KMS-11 (cell line): ENCODE data around the gene ALKBH4.

Source experiments
- H2AFZ ChIP-seq: fragments of 200-600 bp; sonication (generic); 2 replicates; pipeline ENCODE4 v1.6.1; 2016; ENCODE audit warnings: antibody characterized with exemption, mixed run types, low read depth
- H3K27ac ChIP-seq: fragments of 200-600 bp; sonication (generic); 2 replicates; pipeline ENCODE4 v1.6.1; 2016; ENCODE audit warnings: mild to moderate bottlenecking, mixed run types
- H3K27me3 ChIP-seq: fragments of 200-600 bp; sonication (generic); 2 replicates; pipeline ENCODE4 v1.6.1; 2017; ENCODE audit warnings: mild to moderate bottlenecking, low read depth, mixed run types, moderate library complexity; ENCODE audit not compliant: insufficient read depth
- H3K36me3 ChIP-seq: fragments of 200-600 bp; sonication (generic); 2 replicates; pipeline ENCODE4 v1.6.1; 2017; ENCODE audit warnings: mild to moderate bottlenecking, mixed run types; ENCODE audit not compliant: insufficient read depth
- H3K4me1 ChIP-seq: fragments of 200-600 bp; sonication (generic); 2 replicates; pipeline ENCODE4 v1.6.1; 2016; ENCODE audit warnings: mild to moderate bottlenecking, low read depth, mixed run types; ENCODE audit not compliant: poor library complexity, severe bottlenecking
- H3K4me2 ChIP-seq: fragments of 200-600 bp; sonication (generic); 2 replicates; pipeline ENCODE4 v1.7.0; 2016; ENCODE audit warnings: mild to moderate bottlenecking, mixed run types
- H3K4me3 ChIP-seq: fragments of 200-600 bp; sonication (generic); IDR thresholded peaks from 2 replicates; pipeline ENCODE4 v1.6.1; 2017; ENCODE audit warnings: low read depth, low read length, mixed read lengths; ENCODE audit not compliant: insufficient read depth
- H3K79me2 ChIP-seq: fragments of 200-600 bp; sonication (generic); 2 replicates; pipeline ENCODE4 v1.6.1; 2016; ENCODE audit warnings: low read depth, mixed run types; ENCODE audit not compliant: insufficient read depth
- H3K9ac ChIP-seq: fragments of 200-600 bp; sonication (generic); 2 replicates; pipeline ENCODE4 v1.6.1; 2016; ENCODE audit warnings: mild to moderate bottlenecking, mixed run types
- H4K20me1 ChIP-seq: fragments of 200-600 bp; sonication (generic); 2 replicates; pipeline ENCODE4 v1.6.1; 2016; ENCODE audit warnings: mild to moderate bottlenecking, mixed run types; ENCODE audit not compliant: insufficient read depth
- TF ChIP-seq, protein P1 (sequence below): fragments of 200-600 bp; sonication (generic); conservative IDR thresholded peaks from 2 replicates; pipeline ENCODE4 v1.6.1; 2017; ENCODE audit warnings: low read depth, mild to moderate bottlenecking, antibody characterized with exemption, low read length, moderate library complexity, mixed read lengths

The ALKBH4 gene

DNA sequence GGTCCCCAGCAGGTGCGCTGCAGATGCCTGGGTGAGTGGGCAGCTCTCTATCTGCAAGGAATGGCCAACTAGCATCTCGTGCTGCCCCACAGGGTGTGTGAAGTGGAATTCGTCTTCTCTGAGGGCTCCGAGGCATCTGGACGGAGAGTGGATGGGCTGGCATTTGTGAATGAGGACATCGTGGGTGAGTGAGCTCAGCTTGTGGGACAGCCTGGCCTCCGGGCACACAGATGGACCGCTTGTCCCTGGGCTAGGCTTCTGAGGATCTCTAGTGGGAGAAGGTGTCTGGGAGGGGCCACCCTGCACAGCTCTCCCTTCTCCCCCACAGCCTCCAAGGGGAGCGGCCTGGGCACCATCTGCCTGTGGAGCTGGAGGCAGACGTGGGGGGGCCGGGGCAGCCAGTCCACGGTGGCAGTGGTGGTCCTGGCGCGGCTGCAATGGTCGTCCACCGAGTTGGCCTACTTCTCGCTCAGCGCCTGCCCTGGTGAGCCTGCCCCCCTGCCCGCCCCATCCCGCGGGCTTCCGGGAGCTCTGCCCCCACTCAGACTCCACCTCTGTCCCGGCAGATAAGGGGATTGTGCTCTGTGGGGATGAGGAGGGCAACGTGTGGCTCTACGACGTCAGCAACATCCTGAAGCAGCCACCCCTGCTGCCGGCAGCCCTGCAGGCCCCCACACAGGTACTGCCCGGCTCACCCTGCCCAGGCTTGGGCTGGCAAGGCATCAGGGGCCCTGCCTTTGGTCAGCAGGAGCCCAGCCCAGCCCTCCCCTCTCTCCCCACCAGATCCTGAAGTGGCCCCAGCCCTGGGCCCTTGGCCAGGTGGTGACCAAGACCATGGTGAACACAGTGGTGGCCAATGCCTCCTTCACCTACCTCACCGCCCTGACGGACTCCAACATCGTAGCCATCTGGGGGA lies 7.7 kb upstream of the ALKBH4 start:
- H3K9ac ChIP-seq = no peak overlapping the region
- no peaks in the 10 kb centered on the region; the same call in 1 of the 2 replicates for H3K79me2 ChIP-seq
- TF ChIP-seq, protein P1, sequence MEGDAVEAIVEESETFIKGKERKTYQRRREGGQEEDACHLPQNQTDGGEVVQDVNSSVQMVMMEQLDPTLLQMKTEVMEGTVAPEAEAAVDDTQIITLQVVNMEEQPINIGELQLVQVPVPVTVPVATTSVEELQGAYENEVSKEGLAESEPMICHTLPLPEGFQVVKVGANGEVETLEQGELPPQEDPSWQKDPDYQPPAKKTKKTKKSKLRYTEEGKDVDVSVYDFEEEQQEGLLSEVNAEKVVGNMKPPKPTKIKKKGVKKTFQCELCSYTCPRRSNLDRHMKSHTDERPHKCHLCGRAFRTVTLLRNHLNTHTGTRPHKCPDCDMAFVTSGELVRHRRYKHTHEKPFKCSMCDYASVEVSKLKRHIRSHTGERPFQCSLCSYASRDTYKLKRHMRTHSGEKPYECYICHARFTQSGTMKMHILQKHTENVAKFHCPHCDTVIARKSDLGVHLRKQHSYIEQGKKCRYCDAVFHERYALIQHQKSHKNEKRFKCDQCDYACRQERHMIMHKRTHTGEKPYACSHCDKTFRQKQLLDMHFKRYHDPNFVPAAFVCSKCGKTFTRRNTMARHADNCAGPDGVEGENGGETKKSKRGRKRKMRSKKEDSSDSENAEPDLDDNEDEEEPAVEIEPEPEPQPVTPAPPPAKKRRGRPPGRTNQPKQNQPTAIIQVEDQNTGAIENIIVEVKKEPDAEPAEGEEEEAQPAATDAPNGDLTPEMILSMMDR = no peak
- no peaks in the 10 kb centered on the region for H4K20me1 ChIP-seq
- no peaks in the 10 kb centered on the region for H3K4me1 ChIP-seq
- no peaks in the 10 kb centered on the region for H3K36me3 ChIP-seq
- H3K4me2 ChIP-seq = no peak overlapping the region
- H2AFZ ChIP-seq = no peak overlapping the region
- no peak overlapping the region for H3K4me3 ChIP-seq
- H3K27ac ChIP-seq = no peak overlapping the region
- H3K27me3 ChIP-seq = no peaks in the 10 kb centered on the region

DNA sequence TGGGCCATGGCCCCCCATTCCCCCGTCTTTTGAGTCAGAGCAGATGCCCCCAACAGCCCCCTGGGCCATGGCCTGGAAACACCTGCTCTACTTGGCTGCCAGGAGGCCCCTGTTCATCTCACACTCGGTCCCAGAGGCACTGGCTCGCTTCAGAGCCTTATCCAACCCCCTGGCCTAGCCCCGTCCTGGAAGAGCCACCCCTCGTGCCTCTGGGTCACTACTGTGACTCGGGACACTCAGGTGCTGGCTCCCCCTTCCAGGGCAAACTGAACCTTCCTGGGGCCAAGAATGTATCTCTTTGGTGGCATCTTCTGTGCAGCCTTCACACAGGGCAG lies 7.1 kb upstream of the ALKBH4 start:
- H3K79me2 ChIP-seq = no peaks in the 10 kb centered on the region
- no peak overlapping the region for H3K9ac ChIP-seq
- H2AFZ ChIP-seq = no peak overlapping the region
- H3K36me3 ChIP-seq = no peaks in the 10 kb centered on the region
- no peak overlapping the region for H3K4me3 ChIP-seq
- no peaks in the 10 kb centered on the region for H3K4me1 ChIP-seq
- no peaks in the 10 kb centered on the region for H4K20me1 ChIP-seq
- no peak overlapping the region for H3K27ac ChIP-seq
- TF ChIP-seq, protein P1 = no peak
- no peaks in the 10 kb centered on the region for H3K27me3 ChIP-seq
- H3K4me2 ChIP-seq = no peak overlapping the region

DNA sequence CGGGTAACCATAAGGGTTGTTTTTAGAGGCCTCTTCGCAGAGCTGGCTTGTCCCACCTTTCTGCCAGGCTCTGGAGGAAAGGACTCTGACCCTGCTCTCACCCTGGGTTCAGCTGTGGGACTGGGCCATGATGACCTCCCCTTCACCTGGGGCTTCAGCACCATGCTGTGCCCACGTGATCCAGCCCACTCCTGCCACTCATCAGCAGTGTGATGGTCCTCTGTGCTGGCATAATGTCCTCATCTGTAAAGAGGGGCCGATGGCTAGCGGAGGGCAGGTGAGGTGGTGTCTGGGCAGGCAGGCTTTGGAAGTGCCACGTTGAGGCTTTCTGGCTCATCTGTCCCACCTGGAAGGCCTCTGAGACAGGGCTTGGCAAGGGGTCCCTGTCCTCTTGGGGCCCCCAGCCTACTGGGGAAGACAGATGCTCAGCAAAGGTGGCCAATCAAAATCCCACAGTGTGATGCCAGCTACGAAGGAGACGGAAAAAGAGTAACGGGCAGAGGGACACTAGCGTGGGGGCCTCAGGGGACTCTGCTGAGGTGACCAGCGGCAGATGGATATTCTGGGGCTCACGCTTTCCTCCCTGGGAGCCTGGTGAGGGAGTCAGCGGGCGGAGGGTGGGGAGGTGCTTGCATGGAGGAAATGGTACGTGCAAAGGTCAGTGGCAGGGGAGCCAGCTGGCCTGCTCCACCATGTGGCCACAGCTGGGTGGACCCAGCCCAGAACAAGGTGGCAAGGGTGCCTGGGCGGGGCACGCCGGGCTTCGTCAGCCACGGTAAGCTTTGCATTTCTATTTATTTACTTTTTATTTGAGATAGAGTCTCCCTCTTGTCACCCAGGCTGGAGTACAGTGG lies 5.5 kb upstream of the ALKBH4 start:
- TF ChIP-seq, protein P1 = no peak
- H3K36me3 ChIP-seq = no peaks in the 10 kb centered on the region

DNA sequence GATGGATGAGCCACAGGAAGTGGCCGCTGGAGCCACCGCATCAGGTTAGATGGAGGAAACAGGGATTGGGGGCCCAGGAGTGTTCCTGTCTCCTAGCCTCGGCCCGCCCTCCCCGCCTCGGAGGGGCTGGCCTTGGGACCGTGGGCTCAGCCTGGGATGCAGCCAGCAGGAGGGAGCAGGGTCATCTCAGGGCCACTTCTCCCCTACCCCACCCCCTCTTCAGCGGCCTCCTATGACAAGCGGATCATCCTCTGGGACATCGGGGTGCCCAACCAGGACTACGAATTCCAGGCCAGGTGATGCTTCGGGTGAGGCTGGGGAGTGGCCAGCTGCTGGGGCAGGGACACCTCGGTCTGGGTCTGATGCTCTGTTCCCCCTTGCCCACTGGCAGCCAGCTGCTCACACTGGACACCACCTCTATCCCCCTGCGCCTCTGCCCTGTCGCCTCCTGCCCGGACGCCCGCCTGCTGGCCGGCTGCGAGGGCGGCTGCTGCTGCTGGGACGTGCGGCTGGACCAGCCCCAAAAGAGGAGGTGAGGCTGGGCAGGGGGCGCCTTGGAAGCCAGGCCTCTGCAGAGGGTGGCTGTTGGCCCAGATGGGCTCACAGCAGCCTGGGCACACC lies 4.8 kb upstream of the ALKBH4 start:
- no peak overlapping the region for H2AFZ ChIP-seq
- H3K79me2 ChIP-seq = peaks cover 2% of the 10 kb centered on the region; the same call in 1 of the 2 replicates
- TF ChIP-seq, protein P1 = no peak
- no peak overlapping the region for H3K27ac ChIP-seq
- H3K36me3 ChIP-seq = no peaks in the 10 kb centered on the region
- H3K4me2 ChIP-seq = no peak overlapping the region
- H4K20me1 ChIP-seq = no peaks in the 10 kb centered on the region
- H3K9ac ChIP-seq = no peak overlapping the region
- H3K4me1 ChIP-seq = peaks cover 9% of the 10 kb centered on the region
- H3K4me3 ChIP-seq = no peak overlapping the region
- no peaks in the 10 kb centered on the region for H3K27me3 ChIP-seq

More for the DNA sequence above, 5.5 kb upstream of the ALKBH4 start:
- Histone ChIP-seq H3K9ac (no peak overlapping the region), H3K27ac (no peak overlapping the region), H2AFZ (no peak overlapping the region), H3K27me3 (no peaks in the 10 kb centered on the region), H4K20me1 (no peaks in the 10 kb centered on the region), H3K4me3 (no peak overlapping the region), H3K4me1 (peaks cover 9% of the 10 kb centered on the region), H3K79me2 (no peaks in the 10 kb centered on the region), H3K4me2 (no peak overlapping the region)
